Stimulated activated CD4-positive, alpha-beta T cell treated with anti-CD3 and anti-CD28 coated beads, Interleukin-15, amount 100 ng/mL, for 24 hours (primary cell): Measurements from ENCODE around the gene ZNF860.

Experiments
- DNase-seq: peaks from one replicate; pipeline ENCODE4 v3.0.0-alpha.2; 2020

ZNF860 gene

DNA sequence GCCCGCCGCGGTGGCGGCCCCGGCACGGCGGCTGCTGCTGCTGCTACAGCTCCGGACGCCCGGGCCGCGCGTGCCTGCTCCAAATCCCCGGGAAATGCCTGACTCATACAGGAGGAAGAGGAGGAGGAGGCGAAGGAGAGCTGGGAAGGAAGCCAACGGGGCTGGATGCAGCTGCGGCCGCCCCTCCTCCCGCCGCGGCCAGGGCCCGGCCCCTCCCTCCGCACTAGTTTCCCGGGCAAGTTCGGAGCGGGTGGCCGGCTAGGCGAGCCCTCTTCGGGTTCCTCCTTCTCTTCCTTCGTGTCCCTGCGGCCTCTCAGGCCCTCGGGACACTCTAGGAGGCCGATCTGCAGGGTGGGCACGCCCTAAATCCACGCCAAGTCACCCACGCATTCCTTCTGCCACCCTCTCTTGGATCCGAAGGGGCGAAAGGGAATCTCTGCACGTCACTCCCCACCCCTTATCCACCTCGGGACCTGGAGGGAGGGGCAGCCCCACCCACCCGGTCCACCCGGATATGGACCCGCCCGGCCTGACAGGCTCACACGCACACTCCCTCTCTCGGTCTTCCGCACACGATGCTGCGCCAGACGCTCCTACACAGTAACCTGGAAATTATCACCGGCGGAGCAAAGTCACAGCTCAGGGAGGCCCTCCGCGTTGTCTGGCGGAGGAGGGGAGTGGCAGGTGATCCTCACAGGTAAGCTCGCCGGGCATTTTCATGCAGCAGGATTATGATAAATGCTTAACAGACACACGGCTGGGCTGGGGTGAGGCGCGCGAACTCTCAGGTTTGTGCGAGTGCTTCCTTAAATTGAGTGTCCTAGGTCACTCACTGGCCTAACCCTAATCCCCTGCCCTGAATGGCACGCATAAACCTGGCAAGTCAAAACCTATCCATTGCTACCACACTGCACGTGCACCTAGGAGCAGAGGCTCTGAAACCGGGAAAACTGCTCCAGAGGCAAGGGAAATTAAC is at the start of gene ZNF860, which contains the start of gene OSBPL10:
TSS of gene ZNF860 (plus strand) at position 545 of the 976 bp plus-strand sequence. CDS start 7,330 bp downstream, outside the sequence.
TSS of gene OSBPL10 (minus strand) at position 57 of the 976 bp plus-strand sequence. CDS start 83 bp downstream, outside the sequence.
- peak; percentile 68 for DNase-seq

DNA sequence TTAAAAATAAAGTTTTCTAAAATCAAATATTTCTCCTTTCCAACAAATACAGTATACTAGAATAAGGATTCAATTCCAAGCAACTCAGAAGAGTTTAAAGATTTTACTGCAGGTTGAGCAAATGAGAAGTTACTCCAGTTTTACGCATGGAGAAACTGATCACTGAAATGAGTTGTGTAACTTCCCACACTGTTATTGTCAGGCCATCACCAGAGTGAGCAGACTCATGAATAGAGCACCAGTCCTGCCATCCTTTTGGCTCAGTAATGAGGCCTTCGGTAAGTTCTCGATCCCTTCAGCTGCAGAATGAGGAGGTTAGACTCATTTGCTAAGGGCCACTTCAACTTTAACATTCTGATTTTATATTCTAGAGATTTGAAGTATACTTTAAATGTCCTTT is 48.6 kb upstream of the ZNF860 start:
- DNase-seq: no peak

DNA sequence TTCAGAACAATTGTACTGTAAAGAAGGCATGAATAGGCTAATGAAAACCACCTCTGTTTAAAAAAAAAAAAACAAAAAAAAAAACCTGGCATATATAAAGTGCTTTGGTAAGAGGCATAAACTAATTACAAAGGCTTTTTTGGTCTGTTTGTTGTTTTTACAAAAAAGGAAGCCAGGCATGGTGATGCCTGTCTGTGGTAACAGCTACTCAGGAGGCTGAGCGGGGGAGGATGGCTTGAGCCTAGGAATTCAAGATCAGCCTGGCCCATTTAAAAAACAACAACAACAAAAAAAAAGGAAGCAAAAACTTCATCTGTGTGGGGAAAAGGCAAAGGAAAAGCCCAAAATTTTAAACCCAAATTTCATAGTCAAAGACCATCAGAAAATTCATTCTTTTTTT is 47.5 kb upstream of the ZNF860 start:
- DNase-seq: no peak

DNA sequence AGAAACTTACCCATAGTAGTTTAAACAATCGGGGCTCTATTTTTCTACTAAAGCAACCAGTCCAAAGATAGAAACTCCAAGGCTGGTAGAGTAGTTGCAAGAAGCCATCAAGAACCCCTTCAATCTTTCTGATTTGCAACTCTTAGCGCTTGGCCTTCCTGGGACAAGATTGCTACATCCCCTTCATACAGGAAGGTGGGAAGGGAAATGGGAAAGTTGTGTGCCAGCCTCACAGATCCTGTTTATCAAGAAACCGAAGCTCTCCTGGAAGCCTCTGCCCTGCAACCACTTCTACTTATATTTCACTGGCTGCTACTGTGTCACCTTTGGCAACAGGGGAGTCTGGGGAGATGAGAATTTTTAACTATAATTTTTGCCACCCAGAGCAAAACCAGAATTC is 46.7 kb upstream of the ZNF860 start:
- no peak for DNase-seq

DNA sequence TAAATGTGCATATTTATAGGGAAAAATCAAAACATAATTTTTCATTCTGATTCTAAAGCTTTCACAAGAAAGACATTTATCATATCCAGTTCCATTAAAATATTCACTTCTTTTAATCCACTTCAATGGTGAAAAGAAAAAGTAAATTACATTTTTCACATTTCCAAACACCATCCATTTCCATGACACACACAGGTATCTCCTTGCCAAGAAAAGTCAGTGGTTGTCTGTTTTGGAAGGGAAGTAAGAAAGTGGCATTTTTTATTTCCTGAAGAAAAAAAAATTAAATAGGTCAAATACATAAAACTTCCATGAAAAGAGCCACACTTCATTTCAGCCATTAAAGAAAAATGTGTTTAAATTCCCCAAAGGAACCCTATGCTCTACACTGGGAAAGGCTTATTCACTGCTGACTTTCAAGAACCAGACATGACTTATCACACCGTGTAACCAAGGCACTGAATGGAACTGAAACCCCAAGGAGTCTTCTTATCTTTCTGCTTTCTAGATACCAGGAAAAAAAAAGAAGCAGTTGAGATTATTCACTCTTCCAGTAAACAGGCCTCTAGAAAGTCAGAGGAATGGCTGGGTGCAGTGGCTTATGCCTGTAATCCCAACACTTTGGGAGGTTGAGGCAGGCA is 45.0 kb upstream of the ZNF860 start:
- no peak for DNase-seq

DNA sequence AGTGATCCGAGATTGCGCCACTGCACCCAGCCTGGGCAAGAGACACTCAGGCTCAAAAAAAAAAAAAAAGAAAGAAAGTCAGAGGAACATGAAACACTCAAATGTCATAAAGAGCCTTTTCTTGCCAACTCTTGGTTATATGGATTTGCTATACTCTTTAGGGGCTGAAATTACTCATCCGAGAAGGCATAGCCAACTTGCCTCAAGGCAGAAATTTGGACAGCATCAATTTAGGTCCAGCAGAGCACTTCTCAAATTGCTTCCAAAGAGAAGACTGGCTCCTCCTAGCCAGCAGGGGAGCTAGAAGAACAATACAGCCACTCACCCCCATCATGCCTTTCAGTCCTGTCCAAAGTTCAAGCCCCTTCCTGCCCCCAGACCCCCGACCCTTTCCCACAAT is 44.3 kb upstream of the ZNF860 start:
- no peak for DNase-seq

DNA sequence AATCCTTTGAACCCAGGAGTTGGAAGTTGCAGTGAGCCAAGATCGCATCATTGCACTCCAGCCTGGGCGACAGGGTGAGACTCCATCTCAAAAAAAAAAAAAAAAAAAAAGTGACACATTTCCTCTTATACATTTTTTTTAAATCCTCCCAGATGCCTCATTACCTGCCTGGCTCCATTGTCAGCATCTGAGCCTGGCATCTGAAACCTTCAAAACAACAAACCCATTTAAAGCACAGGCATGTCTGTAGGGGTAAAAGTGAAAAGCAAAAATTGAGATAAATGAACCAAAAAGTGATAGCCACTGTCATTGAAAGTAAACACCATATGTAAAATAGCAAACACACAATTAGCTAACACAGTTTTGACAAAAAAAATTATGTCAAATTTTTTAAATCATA is 39.1 kb upstream of the ZNF860 start:
- no peak for DNase-seq

DNA sequence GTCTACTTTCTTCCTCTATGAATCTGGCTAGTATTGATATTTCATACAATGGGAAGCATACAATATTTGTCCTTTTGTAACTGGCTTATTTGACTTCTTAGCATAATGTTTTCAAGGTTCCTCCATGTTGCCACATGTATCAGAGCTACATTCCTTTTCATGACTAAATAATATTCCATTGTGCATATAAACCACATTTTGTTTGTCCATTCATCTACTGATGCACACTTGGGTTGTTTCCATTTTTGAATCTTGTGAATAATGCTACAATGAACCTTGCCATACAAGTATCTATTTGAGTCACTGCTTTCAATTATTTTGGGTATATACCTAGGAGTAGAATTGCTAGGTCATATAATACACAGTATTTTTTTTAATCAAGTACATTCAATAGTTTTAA is 38.5 kb upstream of the ZNF860 start:
- no peak for DNase-seq

DNA sequence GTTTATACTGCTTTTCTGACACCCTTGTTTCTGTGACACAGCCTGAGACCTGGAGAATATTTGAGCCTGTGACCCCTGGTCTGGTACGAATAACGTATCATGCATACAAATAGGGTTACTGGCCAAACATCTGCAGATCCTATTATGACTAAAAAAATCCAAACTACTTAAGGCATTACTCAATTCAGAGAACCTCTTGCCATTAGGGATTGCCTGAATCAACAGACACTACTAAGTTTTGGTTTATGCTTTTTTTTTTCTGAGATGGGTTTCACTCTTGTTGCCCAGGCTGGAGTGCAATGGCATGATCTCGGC is 35.9 kb upstream of the ZNF860 start:
- no peak for DNase-seq

DNA sequence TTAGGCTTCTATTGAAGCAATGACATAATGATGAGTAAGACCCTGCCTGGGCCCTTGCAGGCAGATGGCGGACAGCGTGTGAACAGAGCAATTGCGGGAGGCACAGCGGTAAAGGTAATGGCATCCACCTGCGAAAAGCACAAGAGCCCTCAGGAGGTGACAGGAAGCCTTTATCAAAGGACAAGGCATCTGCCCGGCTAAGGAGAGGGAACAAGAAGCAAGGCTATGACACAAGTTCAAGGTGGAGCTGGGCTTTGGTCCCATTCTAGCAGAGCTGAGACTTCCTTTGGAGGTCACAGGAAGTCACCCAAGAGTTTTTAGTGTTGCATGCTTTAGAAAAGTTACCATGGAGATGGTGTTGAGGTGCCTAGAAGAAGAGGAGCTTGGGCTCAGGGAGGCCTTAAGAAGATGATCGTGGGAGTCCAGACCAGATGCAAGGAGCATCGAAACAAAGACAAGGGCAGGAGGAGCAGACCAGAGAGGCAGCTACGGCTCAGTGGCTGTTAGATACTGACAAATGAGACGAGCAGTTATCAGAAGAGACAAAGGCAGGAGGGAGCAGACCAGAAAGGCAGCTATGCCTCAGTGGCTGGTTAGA is 35.0 kb upstream of the ZNF860 start:
- DNase-seq: no peak

DNA sequence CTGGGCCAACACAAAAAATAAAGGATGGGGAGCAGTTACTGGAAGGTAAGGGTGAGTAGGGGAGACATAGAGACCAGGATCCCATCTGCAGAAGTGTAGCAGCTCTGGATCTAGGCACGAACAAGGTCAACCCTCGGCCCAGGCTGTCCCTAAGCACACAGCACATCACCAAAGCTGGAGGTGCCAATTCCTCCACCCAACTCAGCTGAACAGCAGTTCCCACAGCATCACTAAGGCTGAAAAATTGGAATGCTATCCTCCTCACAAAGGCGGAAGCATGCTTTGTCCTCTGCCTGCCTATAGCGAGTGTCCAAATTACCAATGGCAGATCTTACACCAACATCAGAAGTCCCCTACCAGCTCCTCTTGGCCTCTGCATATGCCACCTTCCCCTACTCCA is 34.4 kb upstream of the ZNF860 start:
- DNase-seq: no peak

DNA sequence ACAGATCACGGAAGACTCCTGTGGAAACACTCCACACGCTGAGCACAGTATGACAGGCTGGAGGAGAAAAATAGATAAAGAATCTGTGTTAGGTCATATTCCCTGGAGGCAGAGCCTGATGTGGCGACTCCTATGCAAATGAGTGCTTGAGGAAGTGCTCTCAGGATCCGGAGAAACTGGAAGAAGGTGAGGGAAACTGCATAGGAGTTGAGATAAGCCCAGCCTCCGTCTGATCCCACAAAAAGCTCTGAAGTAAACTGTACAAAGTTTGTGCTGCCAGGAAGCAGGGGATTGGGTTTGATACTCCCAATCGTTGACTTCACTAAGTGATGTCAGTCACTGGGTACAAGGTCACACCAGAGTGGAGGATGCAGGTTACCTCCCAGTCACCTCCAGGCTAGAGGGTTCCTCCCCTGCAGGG is 33.9 kb upstream of the ZNF860 start:
- DNase-seq: no peak

DNA sequence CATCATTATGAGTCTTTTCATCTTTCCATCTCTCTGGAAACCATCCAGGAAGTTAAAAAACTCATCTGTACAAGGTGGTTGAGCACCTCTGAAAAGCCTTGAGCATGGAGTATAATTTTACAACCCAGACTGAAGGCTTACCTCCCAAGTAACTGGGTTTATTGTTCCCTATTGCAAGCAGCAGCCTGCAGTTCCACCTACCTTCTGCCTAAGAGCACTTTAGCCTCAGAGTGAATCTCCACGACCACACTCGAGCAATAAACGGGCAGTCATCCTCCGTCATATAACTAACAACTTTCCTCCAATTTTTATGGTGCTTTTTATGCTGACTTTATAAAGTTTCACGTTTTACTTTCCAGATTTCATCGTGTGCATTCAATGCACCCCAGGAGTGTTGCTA is 33.3 kb upstream of the ZNF860 start:
- DNase-seq: no peak

DNA sequence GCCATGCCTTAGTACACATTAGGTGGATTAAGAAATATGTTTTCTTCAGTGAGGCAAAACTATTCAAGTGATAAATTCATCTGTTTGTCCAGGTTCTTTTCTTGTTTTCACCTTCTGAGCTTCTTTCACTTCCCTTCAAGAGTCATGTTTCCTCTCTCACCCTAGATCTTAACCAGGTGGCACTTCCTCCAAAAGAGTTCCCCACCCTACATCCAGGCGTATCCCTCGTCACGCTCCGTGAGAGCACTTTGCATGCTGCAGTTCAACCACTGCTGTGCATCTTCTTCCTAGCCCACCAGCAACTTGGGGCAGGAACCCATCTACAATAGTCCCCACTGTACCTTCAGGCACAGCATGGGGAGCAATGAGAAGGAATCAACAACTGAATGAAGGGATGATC is 29.3 kb upstream of the ZNF860 start:
- no peak for DNase-seq

DNA sequence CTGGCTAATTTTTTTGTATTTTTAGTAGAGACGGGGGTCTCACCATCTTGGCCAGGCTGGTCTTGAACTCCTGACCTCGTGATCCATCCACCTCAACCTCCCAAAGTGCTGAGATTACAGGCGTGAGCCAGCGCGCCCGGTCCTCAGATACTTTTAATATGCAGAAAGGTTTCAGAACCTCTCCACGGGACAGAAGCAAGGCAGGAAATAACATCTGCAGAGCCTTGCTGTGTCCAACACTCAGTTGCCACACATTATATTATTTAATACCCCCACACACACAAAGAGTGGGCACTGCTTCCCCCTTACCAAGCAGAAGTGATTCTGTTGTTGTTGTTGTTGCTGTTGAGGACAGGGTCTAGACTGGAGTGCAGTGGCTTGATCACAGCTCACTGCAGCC is 28.5 kb upstream of the ZNF860 start:
- no peak for DNase-seq

DNA sequence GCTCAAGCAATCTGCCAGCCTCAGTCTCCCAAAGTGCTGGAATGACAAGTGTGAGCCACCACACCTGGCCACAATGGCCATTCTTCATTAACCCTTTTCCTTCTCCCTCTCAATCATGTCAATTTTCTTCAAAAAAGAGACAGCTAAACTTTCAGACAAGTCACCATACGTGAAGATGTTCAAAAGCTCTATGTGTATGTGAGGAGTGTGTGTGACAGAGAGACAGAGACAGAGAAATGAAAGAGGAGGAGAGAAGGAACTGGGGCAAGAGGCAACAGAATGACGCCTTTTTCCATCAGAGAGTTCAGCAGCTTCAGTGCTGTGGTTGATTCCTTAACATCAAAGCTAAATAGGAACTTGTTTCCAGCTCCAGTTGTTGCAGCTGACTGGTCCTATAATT is 27.9 kb upstream of the ZNF860 start:
- DNase-seq: no peak

DNA sequence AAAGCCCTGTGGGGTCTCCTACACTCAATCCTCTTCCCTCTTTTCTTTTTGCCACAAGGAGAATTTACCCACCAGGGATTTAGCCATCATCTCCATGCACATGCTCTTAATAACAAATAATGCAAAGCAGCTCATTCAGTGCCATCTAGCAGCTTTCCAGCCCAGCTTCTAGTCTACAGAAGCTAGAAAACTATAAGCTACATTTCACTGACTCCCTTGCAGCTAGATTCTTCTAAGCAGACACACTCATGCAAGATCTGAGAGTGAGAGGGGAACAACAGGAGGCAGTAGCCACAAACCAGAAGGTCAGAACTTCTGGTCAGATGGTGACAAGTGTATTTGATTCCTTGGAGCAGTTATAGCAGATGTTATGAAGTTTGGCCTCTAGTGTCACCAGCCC is 26.0 kb upstream of the ZNF860 start:
- DNase-seq: no peak

DNA sequence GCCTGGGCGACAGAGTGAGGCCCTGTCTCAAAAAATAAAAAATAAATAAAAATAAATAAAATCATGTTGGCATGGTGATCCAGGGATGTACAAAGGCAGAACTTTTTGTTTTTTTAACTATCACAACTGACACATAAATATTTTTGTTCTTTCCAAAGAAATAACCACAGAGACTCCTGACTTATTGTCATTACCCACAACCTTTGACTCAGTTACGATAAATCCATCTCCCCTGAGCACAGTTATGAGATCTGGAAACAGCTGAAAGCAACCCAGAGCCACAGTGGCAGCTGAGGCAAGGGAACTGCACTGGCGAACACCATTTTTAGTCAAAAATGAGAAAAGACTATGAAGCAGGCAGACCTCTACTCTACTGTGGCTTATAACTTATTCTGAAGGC is 24.4 kb upstream of the ZNF860 start:
- no peak for DNase-seq

DNA sequence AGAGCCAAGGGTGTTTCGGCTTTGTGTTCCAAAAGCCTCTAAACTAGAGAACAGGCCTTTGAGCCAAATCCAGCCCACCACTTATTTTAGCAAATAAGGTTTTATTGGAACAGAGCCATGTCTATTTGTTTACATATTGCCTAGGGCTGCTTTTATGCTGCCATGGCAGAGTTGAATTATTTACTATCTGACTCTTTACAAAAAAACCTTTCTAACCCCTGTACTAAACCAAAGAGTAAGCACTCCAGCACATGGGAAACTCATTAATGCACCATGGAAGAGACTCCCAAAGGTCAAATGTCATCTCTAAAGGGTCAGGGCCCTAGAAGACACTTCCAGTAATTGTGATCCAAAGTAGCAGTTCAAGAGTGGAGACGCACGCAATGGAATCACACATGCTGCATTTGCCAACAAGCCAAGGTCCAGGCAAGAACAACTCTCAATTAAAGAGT is 22.8 kb upstream of the ZNF860 start:
- no peak for DNase-seq

DNA sequence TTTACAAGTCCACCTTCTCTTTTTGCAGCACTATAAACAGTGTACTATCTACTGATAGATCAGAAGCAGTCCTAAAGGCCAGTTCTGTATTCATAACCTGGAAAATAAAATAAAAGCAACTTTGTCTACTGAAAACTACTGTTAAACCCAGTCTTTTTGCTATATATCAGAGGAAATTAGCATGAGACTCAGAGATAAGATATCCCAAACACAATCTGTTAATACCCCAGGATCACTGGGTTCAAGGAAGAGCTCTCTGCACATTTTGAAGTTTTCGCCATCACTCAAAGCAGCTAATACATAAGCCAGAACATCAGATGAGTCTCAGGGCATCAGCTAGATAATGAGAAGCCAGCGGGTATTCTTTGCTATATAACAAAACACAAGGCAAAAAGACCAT is 22.3 kb upstream of the ZNF860 start:
- DNase-seq: no peak

DNA sequence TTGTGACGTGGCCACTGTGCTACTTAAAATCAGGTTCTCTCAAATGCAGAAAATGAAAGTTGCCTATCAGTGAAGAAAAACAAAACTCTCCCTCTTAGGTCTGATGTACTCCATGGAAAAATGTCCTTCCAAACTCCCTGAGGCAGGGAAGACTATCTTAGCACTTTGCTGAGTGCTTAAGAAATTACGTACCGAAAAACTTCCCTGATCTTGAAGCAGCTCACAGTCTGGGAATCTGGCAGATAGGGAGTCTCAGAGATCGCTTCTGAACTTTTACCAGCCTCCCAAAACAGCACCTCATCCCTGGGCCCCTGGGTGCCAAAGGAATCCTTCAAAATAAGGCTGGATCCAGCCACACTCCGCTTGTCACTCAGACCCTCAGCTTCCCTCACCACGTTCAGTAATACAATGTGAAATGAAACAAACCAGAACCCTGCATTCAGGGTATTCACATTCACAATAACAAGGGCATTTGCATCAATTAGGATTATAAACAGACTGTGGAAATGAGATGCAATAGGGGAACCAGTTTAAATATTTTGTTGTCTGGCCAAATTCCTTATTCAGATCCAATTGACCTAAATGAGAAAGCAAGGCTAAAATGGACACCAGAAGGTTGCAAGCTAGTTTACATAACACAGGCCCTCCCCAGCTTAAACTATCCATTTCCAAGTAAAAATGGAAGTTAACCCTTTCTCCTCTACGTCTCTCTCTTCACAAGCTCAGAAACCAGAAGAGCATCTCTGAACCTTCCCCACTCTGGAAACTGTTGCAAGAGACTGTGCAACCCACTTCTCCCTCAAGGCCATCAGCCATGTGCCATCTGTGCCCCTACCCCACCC is 21.4 kb upstream of the ZNF860 start:
- DNase-seq: no peak

DNA sequence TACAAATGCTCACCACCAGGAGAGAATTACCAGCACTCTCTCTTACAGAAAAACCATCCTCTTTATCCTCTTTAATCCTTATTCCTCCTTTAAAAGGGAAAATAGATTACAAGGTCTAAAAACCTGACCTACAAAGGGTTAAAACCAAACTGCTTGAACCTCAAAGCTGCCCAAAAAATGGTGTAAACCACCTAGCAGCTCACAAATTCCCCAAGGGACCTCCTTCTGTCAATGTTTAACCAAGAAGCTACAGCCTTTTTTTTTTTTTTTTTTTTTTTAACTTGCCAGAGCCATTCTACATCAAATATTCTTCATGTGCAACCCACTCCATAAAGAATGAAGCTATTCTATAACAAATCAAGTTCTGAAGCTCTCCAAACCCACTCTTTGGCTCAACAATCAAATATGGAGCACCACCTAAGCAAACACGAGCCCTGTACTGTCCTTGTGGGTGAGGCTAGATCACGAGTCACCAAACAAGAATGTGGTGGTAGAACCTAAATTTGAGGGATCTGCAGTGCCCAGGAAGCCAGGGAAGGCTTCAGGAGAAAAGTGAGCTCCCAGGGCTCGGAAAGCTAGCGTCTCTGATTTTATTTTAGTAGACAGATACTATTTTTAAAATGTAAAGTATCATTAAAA is 20.6 kb upstream of the ZNF860 start:
- no peak for DNase-seq
